ENCODE measurements around the gene TRAM2.

The TRAM2 gene

DNA sequence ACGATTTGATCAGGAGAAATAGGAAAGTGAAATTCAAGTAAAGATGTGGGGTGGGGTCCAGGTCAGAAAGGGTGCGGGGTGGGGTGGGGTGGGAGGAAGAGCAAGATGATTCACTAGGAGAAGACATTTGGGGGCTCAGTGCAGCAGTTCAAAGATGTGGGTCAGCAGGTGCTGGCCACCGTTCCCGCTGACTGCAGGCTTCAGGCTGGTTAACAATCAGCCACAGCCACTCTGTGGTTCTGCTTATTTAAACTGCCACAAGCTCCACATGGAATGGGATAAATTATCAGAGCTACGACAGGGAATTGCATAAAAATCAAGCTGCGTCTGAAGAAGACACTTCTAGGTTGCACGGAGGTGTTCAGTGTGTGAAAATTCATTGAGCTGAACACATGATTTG is 49.4 kb downstream of the TRAM2 start:
- Mint-ChIP-seq H3K9me3 (no peaks in the 10 kb centered on the region), H3K4me3 (no peak overlapping the region), H3K27me3 (no peaks in the 10 kb centered on the region), H3K36me3 (peaks cover 11% of the 10 kb centered on the region), H3K27ac (no peak overlapping the region), H3K4me1 (peaks cover 11% of the 10 kb centered on the region)
- no peak for DNase-seq (ENCODE audit: low spot score in 2 of 2)
- no peak for ATAC-seq (ENCODE audit: low read depth)

DNA sequence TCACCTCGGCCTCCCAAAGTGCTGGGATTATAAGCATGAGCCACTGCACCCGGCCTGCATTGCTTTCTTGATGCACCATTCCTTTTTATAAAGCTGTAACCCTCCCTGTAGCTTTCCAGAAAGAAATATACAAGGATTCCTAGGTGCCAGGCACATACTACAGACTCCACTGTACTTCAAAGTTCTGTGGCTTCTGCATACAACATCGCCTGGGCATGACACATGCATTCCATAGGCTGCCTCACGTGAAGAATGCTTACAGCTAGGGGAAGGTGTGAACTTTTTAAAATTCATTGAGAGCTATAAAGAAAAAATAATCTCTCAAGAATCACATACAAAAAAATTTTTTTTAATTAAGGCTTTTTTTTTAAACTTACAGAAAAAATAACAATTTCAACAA is 50.2 kb downstream of the TRAM2 start:
- Mint-ChIP-seq H3K9me3 (no peaks in the 10 kb centered on the region), H3K27ac (no peak overlapping the region), H3K4me1 (peaks cover 10% of the 10 kb centered on the region), H3K36me3 (peaks cover 10% of the 10 kb centered on the region), H3K4me3 (no peak overlapping the region), H3K27me3 (no peaks in the 10 kb centered on the region)
- DNase-seq (ENCODE audit: low spot score in 2 of 2) = no peak
- ATAC-seq (ENCODE audit: low read depth) = no peak

DNA sequence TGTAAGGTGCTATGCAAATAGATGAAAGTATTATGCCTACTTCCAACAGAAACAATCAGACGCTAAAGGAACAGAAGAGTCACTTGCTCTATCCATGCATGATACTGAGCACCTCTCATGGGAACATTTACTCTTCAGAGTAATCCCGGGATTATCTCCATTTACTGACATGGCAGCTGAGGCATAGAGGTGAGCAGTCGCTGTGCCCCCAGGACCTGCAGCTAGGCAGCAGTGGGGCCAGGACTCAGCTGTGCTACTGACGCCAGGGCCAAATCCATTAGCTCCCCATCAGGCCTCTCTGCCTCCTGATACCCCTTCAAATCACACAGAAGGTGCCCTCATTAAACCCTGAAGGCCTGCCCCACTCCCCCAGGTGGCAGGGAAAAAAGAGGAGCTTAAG is 51.9 kb downstream of the TRAM2 start:
- DNase-seq (ENCODE audit: low spot score in 2 of 2) (no peak), ATAC-seq (ENCODE audit: low read depth) (no peak)
- no peak overlapping the region for H3K27ac Mint-ChIP-seq
- H3K4me3 Mint-ChIP-seq = no peak overlapping the region
- H3K36me3 Mint-ChIP-seq = peaks cover 10% of the 10 kb centered on the region
- no peaks in the 10 kb centered on the region for H3K9me3 Mint-ChIP-seq
- H3K4me1 Mint-ChIP-seq = peaks cover 8% of the 10 kb centered on the region
- H3K27me3 Mint-ChIP-seq = no peaks in the 10 kb centered on the region

DNA sequence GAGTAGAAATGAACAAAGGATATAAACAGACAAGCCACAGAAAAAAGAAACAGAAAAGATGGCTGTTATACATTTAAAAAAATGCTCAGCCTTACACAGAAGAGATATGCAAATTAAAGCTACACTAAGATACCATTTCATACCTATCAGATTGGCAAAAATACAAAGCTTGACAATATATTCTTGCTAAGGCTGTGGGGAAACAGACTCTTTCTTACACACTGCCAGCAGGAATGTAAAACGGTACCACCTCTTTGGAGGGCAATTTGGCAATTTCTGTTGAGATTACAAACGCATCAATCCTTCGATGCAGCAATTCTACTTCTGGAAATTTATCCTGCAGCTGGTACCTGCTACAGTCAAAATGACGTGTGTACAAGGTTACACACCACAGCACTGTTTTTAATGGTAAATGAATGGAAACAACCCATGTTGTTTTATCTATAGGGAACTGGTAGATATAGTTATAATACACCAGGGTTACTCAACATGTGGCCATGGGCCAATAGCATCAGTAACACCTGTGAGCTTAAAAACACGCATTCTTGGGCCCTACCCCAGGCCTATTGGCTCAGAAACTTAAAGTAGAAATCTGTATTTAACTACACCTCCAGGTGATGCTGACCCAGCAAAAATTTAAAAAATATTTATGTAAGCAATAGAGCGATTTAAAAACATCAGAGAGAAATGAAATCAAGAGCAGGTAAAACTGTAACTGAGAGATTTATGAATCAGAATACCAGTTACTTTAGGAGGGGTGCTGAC is 53.3 kb downstream of the TRAM2 start:
- H3K4me1 Mint-ChIP-seq = peaks cover 8% of the 10 kb centered on the region
- no peak for DNase-seq (ENCODE audit: low spot score in 2 of 2)
- H3K36me3 Mint-ChIP-seq = peaks cover 16% of the 10 kb centered on the region
- H3K27me3 Mint-ChIP-seq = no peaks in the 10 kb centered on the region
- H3K9me3 Mint-ChIP-seq = no peaks in the 10 kb centered on the region
- no peak for ATAC-seq (ENCODE audit: low read depth)
- H3K27ac Mint-ChIP-seq = peak overlapping the region; percentile 26
- H3K4me3 Mint-ChIP-seq = no peak overlapping the region

DNA sequence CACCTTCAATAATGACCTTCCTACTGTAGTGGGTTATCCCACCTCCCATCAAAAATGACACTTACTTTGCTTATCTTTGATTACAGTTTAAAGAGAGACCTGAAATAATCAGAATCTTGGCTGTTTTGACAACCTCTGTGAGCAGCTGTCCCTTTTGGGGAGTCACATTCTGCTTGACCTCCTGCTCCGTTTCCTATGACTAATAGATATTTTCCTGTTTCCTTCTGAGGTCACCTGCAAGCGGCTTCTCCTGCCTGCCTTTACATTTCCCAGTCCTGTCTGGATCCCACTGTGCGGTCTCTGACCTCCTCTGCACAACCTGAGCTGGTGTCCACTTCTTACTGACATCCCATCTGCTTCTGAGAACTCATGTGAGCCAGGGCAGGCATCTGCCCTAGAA is 54.2 kb downstream of the TRAM2 start:
- H3K4me3 Mint-ChIP-seq = no peak overlapping the region
- peaks cover 22% of the 10 kb centered on the region for H3K36me3 Mint-ChIP-seq
- no peaks in the 10 kb centered on the region for H3K27me3 Mint-ChIP-seq
- no peak for ATAC-seq (ENCODE audit: low read depth)
- DNase-seq (ENCODE audit: low spot score in 2 of 2) = no peak
- peak overlapping the region; percentile 26 for H3K27ac Mint-ChIP-seq
- peaks cover 8% of the 10 kb centered on the region for H3K4me1 Mint-ChIP-seq
- no peaks in the 10 kb centered on the region for H3K9me3 Mint-ChIP-seq

DNA sequence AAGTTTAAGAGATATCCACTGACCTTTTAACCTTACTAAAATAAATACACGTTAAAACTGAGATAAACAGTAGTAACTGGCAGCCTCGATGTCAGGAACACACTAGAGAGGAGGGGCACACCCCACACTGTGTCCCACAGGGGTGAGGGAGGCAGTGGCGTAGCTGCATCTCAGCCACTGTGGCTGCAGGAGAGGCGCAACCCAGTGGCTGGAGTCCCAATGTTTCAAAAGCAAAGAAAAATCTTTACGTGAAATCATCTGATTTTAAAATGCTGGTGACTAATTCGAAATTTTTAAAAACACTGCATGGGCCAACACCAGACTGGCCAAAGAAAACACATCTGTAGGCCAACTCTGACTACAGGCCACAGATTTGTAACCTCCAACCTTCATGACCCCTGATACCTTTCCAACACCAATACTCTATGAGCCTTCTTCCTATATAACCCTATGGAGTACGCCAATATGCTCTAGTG is 54.7 kb downstream of the TRAM2 start:
- ATAC-seq (ENCODE audit: low read depth) = no peak
- no peak overlapping the region for H3K27ac Mint-ChIP-seq
- no peaks in the 10 kb centered on the region for H3K9me3 Mint-ChIP-seq
- no peaks in the 10 kb centered on the region for H3K27me3 Mint-ChIP-seq
- peaks cover 22% of the 10 kb centered on the region for H3K36me3 Mint-ChIP-seq
- no peak overlapping the region for H3K4me3 Mint-ChIP-seq
- peaks cover 8% of the 10 kb centered on the region for H3K4me1 Mint-ChIP-seq
- DNase-seq (ENCODE audit: low spot score in 2 of 2) = no peak

DNA sequence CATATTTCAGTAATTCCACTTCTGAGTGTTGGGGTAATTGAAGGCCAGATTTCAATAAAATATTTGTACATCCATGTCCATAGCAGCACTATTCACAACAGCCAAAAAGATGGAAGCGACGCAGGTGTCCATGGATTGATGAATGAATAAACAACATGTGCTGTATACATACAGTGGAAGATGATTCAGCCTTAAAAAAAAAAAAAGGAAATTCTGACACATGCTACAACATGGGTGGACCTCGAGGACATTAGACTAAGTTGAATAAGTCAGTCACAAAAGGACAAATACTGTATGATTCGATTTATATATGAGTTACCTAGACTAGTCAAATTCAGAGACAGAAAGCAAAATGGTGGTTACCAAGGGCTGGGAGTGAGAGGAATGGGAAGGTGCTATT is 57.2 kb downstream of the TRAM2 start:
- H3K36me3 Mint-ChIP-seq = peaks cover 27% of the 10 kb centered on the region
- ATAC-seq (ENCODE audit: low read depth) = no peak
- no peak overlapping the region for H3K4me3 Mint-ChIP-seq
- H3K27me3 Mint-ChIP-seq = no peaks in the 10 kb centered on the region
- H3K4me1 Mint-ChIP-seq = peaks cover 5% of the 10 kb centered on the region
- H3K27ac Mint-ChIP-seq = no peak overlapping the region
- no peaks in the 10 kb centered on the region for H3K9me3 Mint-ChIP-seq
- DNase-seq (ENCODE audit: low spot score in 2 of 2) = no peak

DNA sequence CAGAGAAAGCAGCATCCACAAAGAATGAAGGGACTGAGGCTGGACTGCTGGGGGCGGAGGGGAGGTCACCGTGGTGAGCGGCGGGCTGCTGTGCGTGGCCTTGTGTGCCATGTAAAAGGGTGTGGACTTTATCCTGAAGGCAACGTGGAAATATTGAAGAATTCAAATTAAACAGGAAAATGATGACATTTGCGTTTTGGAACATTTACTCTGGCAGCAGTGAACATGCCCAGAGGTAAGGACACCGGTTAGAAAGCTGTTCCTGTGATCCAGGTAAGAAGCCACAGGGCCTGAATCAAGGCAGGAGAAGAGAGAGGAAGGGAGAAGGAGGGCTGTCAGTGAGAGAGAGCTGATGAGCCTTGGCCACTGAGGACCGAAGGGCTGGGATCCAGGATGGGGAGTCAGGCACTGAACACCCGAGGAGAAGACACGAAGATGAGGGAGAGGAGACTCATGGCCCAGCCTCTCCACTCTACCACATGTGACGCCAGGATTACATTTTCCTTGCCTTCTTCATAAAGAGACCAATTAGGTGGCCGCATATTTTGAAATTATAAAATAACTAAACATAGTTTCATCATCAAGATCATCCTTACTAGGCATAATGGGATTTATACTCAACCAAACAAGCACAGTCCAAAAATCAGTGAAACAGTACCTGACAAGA is 58.4 kb downstream of the TRAM2 start:
- no peak overlapping the region for H3K4me3 Mint-ChIP-seq
- H3K4me1 Mint-ChIP-seq = peaks cover 5% of the 10 kb centered on the region
- H3K36me3 Mint-ChIP-seq = peaks cover 30% of the 10 kb centered on the region
- ATAC-seq (ENCODE audit: low read depth) (no peak), DNase-seq (ENCODE audit: low spot score in 2 of 2) (no peak)
- H3K9me3 Mint-ChIP-seq = no peaks in the 10 kb centered on the region
- H3K27ac Mint-ChIP-seq = peak overlapping the region; percentile 62
- no peaks in the 10 kb centered on the region for H3K27me3 Mint-ChIP-seq

DNA sequence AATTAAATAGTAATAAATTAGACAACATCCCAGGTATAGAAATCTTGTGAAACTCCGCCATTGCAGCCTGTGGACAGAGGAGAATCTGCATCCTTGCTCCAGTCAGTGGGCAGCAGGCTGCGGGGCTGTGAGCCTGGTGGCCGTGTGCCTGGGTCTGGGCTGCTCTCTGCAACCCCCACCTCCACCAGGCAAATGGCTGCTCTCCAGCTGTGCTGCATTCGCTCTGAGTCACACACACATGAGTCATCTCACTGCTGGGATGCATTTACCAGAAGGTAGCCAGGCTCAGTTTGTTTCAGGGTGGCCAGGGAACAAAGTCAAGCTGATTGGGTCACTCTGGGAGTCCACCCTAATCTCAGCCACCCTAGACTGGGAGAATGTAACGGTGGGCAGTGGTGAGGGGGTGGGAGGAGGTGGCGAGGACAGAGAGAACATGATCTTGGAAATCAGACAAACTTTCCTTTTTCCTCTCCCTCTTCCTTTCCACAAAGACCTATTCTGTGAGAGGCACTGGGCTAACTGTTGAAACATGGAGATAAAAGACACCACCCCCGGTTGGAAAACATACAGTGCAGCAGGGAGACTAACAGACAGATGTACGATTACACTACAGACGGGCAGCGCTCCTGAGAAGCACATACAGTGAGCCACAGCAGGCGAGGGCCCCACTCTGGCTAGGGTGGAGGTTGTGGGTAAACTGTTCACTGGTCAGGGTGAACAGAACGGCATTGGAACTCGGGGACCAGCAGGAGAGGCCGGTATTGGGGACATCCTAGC is 59.2 kb downstream of the TRAM2 start:
- no peak overlapping the region for H3K4me3 Mint-ChIP-seq
- peaks cover 33% of the 10 kb centered on the region for H3K36me3 Mint-ChIP-seq
- no peaks in the 10 kb centered on the region for H3K27me3 Mint-ChIP-seq
- ATAC-seq (ENCODE audit: low read depth) (no peak), DNase-seq (ENCODE audit: low spot score in 2 of 2) (no peak)
- H3K27ac Mint-ChIP-seq = peak overlapping the region; percentile 24
- H3K9me3 Mint-ChIP-seq = no peaks in the 10 kb centered on the region
- peaks cover under 1% of the 10 kb centered on the region for H3K4me1 Mint-ChIP-seq

DNA sequence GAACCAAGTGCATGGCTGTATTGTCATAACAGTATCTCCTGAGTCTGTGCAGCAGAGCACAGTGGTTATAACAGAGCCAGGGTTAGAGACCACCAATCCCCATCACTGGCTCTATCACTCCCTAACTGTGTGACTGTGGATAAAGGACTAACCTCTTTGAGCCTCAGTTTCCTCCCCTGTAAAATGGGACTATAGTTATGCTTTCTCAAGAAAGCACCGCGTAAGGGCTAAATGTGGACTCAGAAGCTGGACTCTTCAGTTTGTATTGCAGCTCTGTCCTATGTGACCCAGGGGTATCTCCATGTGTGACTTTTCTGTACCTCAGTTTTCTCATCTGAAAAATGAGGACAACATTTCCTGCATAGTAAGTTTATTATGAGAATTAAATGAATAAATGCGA is 59.9 kb downstream of the TRAM2 start:
- Mint-ChIP-seq H3K9me3 (no peaks in the 10 kb centered on the region), H3K36me3 (peaks cover 36% of the 10 kb centered on the region), H3K4me1 (no peaks in the 10 kb centered on the region), H3K27me3 (no peaks in the 10 kb centered on the region), H3K4me3 (no peak overlapping the region), H3K27ac (no peak overlapping the region)
- DNase-seq (ENCODE audit: low spot score in 2 of 2) (no peak), ATAC-seq (ENCODE audit: low read depth) (no peak)

DNA sequence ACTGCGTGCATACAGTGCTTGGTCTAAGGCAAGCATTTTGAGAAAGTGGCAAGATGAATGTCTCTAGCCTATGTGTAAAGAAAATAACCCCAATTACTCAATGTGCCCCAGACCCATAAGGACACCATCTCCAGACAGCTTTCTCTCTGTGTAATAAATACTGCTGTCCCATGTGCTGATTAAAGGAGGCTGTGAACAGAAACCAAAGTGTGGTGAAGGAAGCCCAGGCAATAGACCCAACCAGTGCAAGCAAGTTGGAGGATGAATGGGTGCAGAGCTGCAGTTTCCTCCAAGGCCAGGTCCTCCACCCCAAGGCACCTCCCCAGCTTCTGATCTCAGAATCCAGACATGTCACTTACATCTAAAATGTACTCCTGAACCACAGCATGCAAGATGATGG is 60.6 kb downstream of the TRAM2 start:
- no peak for DNase-seq (ENCODE audit: low spot score in 2 of 2)
- H3K27ac Mint-ChIP-seq = no peak overlapping the region
- ATAC-seq (ENCODE audit: low read depth) = no peak

DNA sequence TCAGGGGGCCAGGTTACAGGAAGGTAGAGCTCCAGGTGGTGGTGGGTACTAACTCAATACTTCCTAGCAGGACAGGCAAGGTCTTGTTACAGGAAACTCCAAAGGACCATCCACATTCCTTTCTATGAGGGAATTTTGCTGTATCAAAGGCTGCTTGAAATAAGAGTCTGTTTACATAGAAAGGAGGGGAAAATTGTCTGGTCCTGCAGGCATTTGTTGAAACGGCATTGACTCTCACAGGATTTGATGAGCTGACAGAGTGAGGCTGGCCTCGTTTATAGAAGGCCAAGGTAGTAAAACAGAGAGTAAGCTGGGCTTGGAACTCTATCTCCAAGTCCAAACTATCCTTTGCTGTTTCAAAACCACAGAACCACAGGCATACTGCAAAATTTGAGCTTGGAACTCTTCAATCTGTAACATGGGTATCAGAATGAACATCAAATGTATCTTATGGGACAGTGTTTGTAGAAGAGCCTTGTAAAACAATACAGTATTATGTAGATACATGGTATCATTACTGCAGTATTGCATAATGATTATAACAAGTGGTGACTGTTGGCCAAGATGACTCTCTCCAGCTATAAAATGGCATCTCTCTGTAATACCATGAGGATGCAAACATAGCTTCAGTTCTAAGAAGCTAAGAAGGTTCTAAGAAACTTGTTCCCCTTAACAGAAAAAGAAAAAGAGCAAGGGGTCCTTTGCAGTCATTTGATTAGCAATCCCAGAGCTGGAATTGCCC is 61.5 kb downstream of the TRAM2 start:
- H3K27ac Mint-ChIP-seq = no peak overlapping the region
- H3K27me3 Mint-ChIP-seq = no peaks in the 10 kb centered on the region
- no peak for ATAC-seq (ENCODE audit: low read depth)
- no peak for DNase-seq (ENCODE audit: low spot score in 2 of 2)
- no peaks in the 10 kb centered on the region for H3K9me3 Mint-ChIP-seq
- H3K4me1 Mint-ChIP-seq = no peaks in the 10 kb centered on the region
- H3K36me3 Mint-ChIP-seq = peaks cover 44% of the 10 kb centered on the region
- no peak overlapping the region for H3K4me3 Mint-ChIP-seq

More for the DNA sequence above, 60.6 kb downstream of the TRAM2 start:
- Mint-ChIP-seq H3K9me3 (no peaks in the 10 kb centered on the region), H3K4me3 (no peak overlapping the region), H3K4me1 (no peaks in the 10 kb centered on the region), H3K36me3 (peaks cover 41% of the 10 kb centered on the region), H3K27me3 (no peaks in the 10 kb centered on the region)

DNA sequence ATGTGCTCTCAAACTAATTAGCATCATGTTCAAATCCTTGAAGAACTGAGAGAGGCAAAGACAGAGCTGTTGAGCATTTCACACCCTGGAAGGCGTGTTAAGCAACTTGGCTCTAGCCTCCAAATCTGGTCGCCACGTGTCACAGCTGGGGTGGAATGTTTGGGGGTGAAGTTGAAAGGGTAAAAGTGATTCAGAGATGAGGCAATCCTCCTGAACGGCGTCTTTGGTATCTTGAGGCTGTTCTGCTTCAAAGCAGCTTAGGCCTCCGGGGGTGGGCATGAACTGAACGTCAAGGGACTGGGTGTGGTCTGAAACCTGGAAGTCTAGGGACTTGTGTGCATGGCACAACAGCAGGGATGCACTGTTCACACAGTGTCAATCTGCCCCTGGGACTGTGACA is 62.3 kb downstream of the TRAM2 start:
- Mint-ChIP-seq H3K9me3 (no peaks in the 10 kb centered on the region), H3K4me1 (no peaks in the 10 kb centered on the region), H3K36me3 (peaks cover 45% of the 10 kb centered on the region), H3K27me3 (no peaks in the 10 kb centered on the region), H3K4me3 (no peak overlapping the region), H3K27ac (no peak overlapping the region)
- DNase-seq (ENCODE audit: low spot score in 2 of 2) (no peak), ATAC-seq (ENCODE audit: low read depth) (no peak)

DNA sequence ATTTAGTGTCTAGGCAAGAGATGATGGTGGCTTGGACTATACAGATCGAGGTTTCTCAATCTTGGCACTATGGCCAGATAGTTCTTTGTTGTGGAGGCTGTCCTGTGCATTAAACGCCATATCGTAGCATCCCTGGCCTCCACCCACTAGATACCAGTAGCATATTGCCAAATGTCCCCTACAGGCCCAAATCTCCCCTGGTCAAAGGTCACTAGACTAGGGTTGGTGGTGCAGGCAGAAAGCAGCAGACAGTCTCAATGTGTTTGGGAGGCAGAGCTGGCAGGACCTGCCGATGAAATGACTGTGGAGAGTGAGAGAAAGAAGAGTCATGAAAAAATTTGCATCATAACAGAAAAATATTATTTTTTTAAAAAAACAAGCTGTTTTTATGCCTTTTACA is 63.0 kb downstream of the TRAM2 start:
- ATAC-seq (ENCODE audit: low read depth) (no peak), DNase-seq (ENCODE audit: low spot score in 2 of 2) (no peak)
- Mint-ChIP-seq H3K4me3 (no peak overlapping the region), H3K9me3 (no peaks in the 10 kb centered on the region), H3K36me3 (peaks cover 44% of the 10 kb centered on the region), H3K27me3 (no peaks in the 10 kb centered on the region), H3K4me1 (no peaks in the 10 kb centered on the region), H3K27ac (no peak overlapping the region)
